GM19468 (cell line): ENCODE results near the gene MAN2C1.
"Not testable (repeated sequence)": the region's sequence is repeated elsewhere in the genome, so short reads cannot be mapped to it uniquely, and the experiment has no call there.

Experiments
- ATAC-seq: cut with Tn5 transposase; IDR thresholded peaks from one replicate; pipeline ENCODE4 v1.9.1; 2021; ENCODE audit warnings: mild to moderate bottlenecking, moderate library complexity, moderate number of reproducible peaks; ENCODE audit not compliant: unreplicated experiment; ENCODE audit errors: extremely low read depth

MAN2C1 gene

GRCh38 chr15:75361989-75362641 lies 6.3 kb downstream of the MAN2C1 start:
- no peak for ATAC-seq

- ATAC-seq = no peak
Measured at GRCh38 chr15:75361361-75361988, 6.9 kb downstream of the MAN2C1 start.

GRCh38 chr15:75360856-75361255 lies 7.6 kb downstream of the MAN2C1 start:
- no peak for ATAC-seq

- no peak for ATAC-seq
Measured at GRCh38 chr15:75360391-75360790, 8.0 kb downstream of the MAN2C1 start.

- ATAC-seq = no peak
Measured at GRCh38 chr15:75359537-75360250, 8.7 kb downstream of the MAN2C1 start.

GRCh38 chr15:75358771-75359536 lies 9.5 kb downstream of the MAN2C1 start:
- ATAC-seq = no peak

GRCh38 chr15:75357976-75358673 lies 10.3 kb downstream of the MAN2C1 start:
- ATAC-seq = no peak

GRCh38 chr15:75356517-75356916 lies 11.9 kb downstream of the MAN2C1 start:
- ATAC-seq = no peak

- ATAC-seq = no peak
Measured at GRCh38 chr15:75356006-75356405, 12.4 kb downstream of the MAN2C1 start.

GRCh38 chr15:75355369-75355768 lies 13.0 kb downstream of the MAN2C1 start:
- no peak for ATAC-seq

GRCh38 chr15:75354454-75354853 lies 14.0 kb downstream of the MAN2C1 start:
- ATAC-seq = no peak

GRCh38 chr15:75353604-75354003 lies 14.8 kb downstream of the MAN2C1 start:
- no peak for ATAC-seq

GRCh38 chr15:75352186-75353080 lies 16.0 kb downstream of the MAN2C1 start:
- ATAC-seq = no peak

- ATAC-seq = no peak
Measured at GRCh38 chr15:75350601-75351361, 17.6 kb downstream of the MAN2C1 start.

- no peak for ATAC-seq
Measured at GRCh38 chr15:75349851-75350588, 18.4 kb downstream of the MAN2C1 start.

GRCh38 chr15:75349351-75349669 lies 19.1 kb downstream of the MAN2C1 start:
- not testable (repeated sequence) for ATAC-seq

- no peak for ATAC-seq
Measured at GRCh38 chr15:75348562-75349350, 19.7 kb downstream of the MAN2C1 start.
